ENCODE measurements around the gene C1orf226. TPM values are rescaled to one million over a fixed set of nuclear protein-coding genes. Genes with fewer than 3 reads are reported as not detected.

C1orf226 gene
- total and polyA plus RNA-seq, 2 experiments from 2014 or later: under 0.01 to 0.08 TPM

DNA sequence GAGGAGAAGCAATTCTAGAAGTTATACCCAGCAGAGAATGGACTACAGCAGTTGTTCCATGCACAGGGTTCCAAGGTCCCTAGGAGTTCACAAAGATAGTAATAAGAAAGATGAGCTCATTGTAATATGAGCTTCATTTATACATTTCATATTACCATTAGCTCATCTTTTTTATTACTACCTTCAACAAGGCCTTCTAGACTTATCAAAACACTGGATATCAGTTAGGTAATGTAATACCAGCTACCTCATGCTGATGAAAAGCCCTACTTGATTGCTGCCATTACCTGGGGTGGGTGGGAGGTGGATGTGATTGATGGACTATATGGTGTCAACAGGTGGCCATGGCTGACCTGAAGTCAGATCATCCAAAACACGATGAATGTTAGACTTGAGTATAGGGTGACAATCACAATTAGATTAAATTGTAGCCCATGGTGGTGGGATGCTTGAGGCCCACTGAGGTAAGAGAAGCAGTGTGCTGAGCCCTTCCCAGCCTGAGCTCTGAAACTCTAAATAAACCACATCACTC lies 39.0 kb upstream of the C1orf226 start:
- H3K4me3 ChIP-seq: no peak overlapping the region
- DNase-seq: no peak
- no peaks in the 10 kb centered on the region for H3K79me2 ChIP-seq (ENCODE audit: insufficient read depth)
- H3K4me1 ChIP-seq (ENCODE audit: insufficient read depth): no peaks in the 10 kb centered on the region
- TF ChIP-seq EZH2phosphoT487 (IDR thresholded peaks at IDR 0.05; ENCODE audit: insufficient read depth, low read depth) (no peak), EZH2 (IDR thresholded peaks at IDR 0.05; ENCODE audit: insufficient read depth, poor library complexity, severe bottlenecking) (no peak)
- no peak overlapping the region for H3K9ac ChIP-seq
- no peaks in the 10 kb centered on the region for H3F3A ChIP-seq (ENCODE audit: insufficient read depth)
- no peaks in the 10 kb centered on the region for H4K20me1 ChIP-seq (ENCODE audit: insufficient read depth)
- WGBS, 2 experiments (ENCODE audit: low coverage in 1 of 2, low lambda C conversion rate in 2 of 2, missing lambda C conversion rate in 2 of 2): 63 to 77% methylated on average over 1 of the region's 1 CpG
- H3K27ac ChIP-seq: no peak overlapping the region
- in situ Hi-C loops (cut with MboI): no loop called here
- H3K36me3 ChIP-seq (ENCODE audit: low read depth): no peaks in the 10 kb centered on the region
- H3K4me2 ChIP-seq (ENCODE audit: unreplicated experiment): no peak overlapping the region
- no peaks in the 10 kb centered on the region for H3K9me2 ChIP-seq (ENCODE audit: insufficient read depth)
- no peak overlapping the region for H2AFZ ChIP-seq
- 0 out of 2 replicates have a peak, but pooled peaks cover 7% of the 10 kb centered on the region for H3K27me3 ChIP-seq (replicated peaks; ENCODE audit: insufficient read depth)
- H3K9me3 ChIP-seq (ENCODE audit: low read depth): no peaks in the 10 kb centered on the region

DNA sequence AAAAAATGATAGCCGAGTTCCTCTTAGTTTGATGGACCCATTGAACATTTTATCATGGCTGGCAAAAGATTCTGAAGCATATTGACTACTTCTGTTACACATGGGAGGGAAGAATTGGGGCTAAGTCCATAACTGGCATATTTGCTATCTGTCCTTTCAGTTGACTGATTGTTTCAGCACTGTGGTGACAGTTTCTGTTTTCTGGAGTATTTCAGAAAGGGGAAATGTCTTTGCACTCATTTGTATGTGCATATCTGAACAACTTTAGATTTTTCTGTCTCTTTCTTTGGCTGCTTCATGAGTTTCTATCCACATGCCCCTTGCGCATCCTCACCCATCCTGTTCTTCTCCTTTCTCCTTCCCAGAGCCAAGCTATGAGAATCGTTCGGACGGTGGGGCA lies 38.1 kb upstream of the C1orf226 start:
- in situ Hi-C loops (cut with MboI): no loop called here
- no peaks in the 10 kb centered on the region for H3K79me2 ChIP-seq (ENCODE audit: insufficient read depth)
- no peak overlapping the region for H2AFZ ChIP-seq
- H3K36me3 ChIP-seq (ENCODE audit: low read depth): no peaks in the 10 kb centered on the region
- 0 out of 2 replicates have a peak, but pooled peaks cover 3% of the 10 kb centered on the region for H3K27me3 ChIP-seq (replicated peaks; ENCODE audit: insufficient read depth)
- H4K20me1 ChIP-seq (ENCODE audit: insufficient read depth): no peaks in the 10 kb centered on the region
- no peaks in the 10 kb centered on the region for H3K9me3 ChIP-seq (ENCODE audit: low read depth)
- no peak for TF ChIP-seq EZH2 (IDR thresholded peaks at IDR 0.05; ENCODE audit: insufficient read depth, poor library complexity, severe bottlenecking)
- no peak for TF ChIP-seq EZH2phosphoT487 (IDR thresholded peaks at IDR 0.05; ENCODE audit: insufficient read depth, low read depth)
- H3K4me1 ChIP-seq (ENCODE audit: insufficient read depth): no peaks in the 10 kb centered on the region
- no peaks in the 10 kb centered on the region for H3F3A ChIP-seq (ENCODE audit: insufficient read depth)
- H3K4me2 ChIP-seq (ENCODE audit: unreplicated experiment): no peak overlapping the region
- no peaks in the 10 kb centered on the region for H3K9me2 ChIP-seq (ENCODE audit: insufficient read depth)
- no peak overlapping the region for H3K27ac ChIP-seq
- 65 to 69% methylated on average over 5 of the region's 5 CpGs for WGBS, 2 experiments (ENCODE audit: low coverage in 1 of 2, low lambda C conversion rate in 2 of 2, missing lambda C conversion rate in 2 of 2)
- no peak for DNase-seq
- H3K4me3 ChIP-seq: no peak overlapping the region
- H3K9ac ChIP-seq: no peak overlapping the region

DNA sequence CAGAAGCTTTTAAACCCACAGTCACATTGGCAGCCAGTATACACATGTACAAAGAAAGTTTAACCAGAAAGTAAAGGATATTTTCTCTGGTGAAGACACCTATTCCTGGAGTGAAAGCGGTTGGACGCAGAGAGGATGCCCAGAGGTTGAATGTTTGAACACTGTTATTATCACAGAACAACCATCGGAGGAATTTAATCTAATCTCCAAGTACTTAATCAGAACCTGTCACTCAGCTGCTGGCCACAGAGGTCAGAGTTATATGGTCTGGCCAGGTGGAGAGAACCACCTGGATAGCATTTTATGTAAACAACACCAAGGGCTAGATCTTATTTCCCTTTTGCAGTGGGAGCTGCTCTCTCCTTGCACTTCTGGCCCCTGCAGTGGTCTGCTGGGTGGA lies 34.2 kb upstream of the C1orf226 start:
- H3K79me2 ChIP-seq (ENCODE audit: insufficient read depth): no peaks in the 10 kb centered on the region
- H3K27me3 ChIP-seq (replicated peaks; ENCODE audit: insufficient read depth): no peaks in the 10 kb centered on the region
- no peak overlapping the region for H3K4me3 ChIP-seq
- H3K27ac ChIP-seq: no peak overlapping the region
- peaks cover 20% of the 10 kb centered on the region for H3K4me1 ChIP-seq (ENCODE audit: insufficient read depth)
- H3K9me3 ChIP-seq (ENCODE audit: low read depth): no peaks in the 10 kb centered on the region
- in situ Hi-C loops (cut with MboI): no loop called here
- H3K4me2 ChIP-seq (ENCODE audit: unreplicated experiment): no peak overlapping the region
- peaks cover 13% of the 10 kb centered on the region for H3F3A ChIP-seq (ENCODE audit: insufficient read depth)
- TF ChIP-seq EZH2 (IDR thresholded peaks at IDR 0.05; ENCODE audit: insufficient read depth, poor library complexity, severe bottlenecking) (no peak), EZH2phosphoT487 (IDR thresholded peaks at IDR 0.05; ENCODE audit: insufficient read depth, low read depth) (no peak)
- no peaks in the 10 kb centered on the region for H3K36me3 ChIP-seq (ENCODE audit: low read depth)
- H3K9ac ChIP-seq: no peak overlapping the region
- H2AFZ ChIP-seq: no peak overlapping the region
- H3K9me2 ChIP-seq (ENCODE audit: insufficient read depth): no peaks in the 10 kb centered on the region
- WGBS, 2 experiments (ENCODE audit: low coverage in 1 of 2, low lambda C conversion rate in 2 of 2, missing lambda C conversion rate in 2 of 2): 65 to 69% methylated on average over 3 of the region's 3 CpGs
- H4K20me1 ChIP-seq (ENCODE audit: insufficient read depth): no peaks in the 10 kb centered on the region
- DNase-seq: no peak

DNA sequence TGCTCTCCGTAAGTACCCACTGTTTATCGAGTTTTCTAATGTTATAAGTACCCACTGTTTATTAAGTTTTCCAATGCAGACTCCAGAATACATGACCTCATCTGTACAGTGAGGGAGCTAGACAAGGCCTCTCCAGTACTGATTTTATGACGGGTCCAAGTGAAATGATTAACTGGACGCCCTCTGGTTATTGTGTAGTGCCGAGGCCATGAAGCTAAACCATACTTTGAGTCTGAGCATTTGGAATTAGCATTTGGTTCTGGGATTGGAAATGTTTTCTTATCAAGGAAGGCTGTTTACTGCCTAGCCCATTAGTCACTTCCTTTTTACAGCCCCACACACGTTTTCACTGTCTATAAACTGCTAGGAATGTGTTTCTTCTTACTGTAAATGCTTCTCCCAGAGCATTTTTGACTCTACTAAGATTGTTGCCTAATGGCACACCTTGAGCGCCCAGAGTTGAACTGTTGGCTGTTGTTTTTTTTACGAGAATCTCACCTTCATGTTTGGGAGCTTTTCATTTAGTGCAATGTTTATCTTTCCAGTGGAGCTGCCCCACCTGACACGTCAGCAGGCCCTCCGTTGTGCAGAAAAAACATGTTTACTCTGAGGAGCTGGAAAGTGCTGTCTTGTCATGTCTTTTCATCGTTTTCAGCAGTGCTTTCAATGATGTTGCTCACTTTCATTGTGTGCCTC lies 31.7 kb upstream of the C1orf226 start:
- Histone ChIP-seq H3K4me1 (ENCODE audit: insufficient read depth) (peaks cover 20% of the 10 kb centered on the region), H3F3A (ENCODE audit: insufficient read depth) (peaks cover 13% of the 10 kb centered on the region), H3K4me2 (ENCODE audit: unreplicated experiment) (peak overlapping the region; percentile 70), H4K20me1 (ENCODE audit: insufficient read depth) (no peaks in the 10 kb centered on the region), H3K27me3 (replicated peaks; ENCODE audit: insufficient read depth) (no peaks in the 10 kb centered on the region), H3K36me3 (ENCODE audit: low read depth) (no peaks in the 10 kb centered on the region), H3K79me2 (ENCODE audit: insufficient read depth) (no peaks in the 10 kb centered on the region), H3K27ac (peak overlapping the region; percentile 68), H3K4me3 (0 out of 2 replicates have a peak overlapping the region, but pooled peaks have one; percentile 0), H3K9me2 (ENCODE audit: insufficient read depth) (no peaks in the 10 kb centered on the region), H2AFZ (peak overlapping the region; percentile 69), H3K9ac (peak overlapping the region; percentile 5; the same call in 1 of the 2 replicates), H3K9me3 (ENCODE audit: low read depth) (no peaks in the 10 kb centered on the region)
- DNase-seq: peak; percentile 72
- TF ChIP-seq EZH2phosphoT487 (IDR thresholded peaks at IDR 0.05; ENCODE audit: insufficient read depth, low read depth) (no peak), EZH2 (IDR thresholded peaks at IDR 0.05; ENCODE audit: insufficient read depth, poor library complexity, severe bottlenecking) (no peak)
- in situ Hi-C loops (cut with MboI): loop anchor here (25.0 kb wide), 1 partner anchor 463 kb away; no protein-coding TSS in a partner anchor
- WGBS, 2 experiments (ENCODE audit: low coverage in 1 of 2, low lambda C conversion rate in 2 of 2, missing lambda C conversion rate in 2 of 2): 38 to 42% methylated on average over 11 of the region's 11 CpGs

All from GM23248 (cell line).